Pulmonary artery endothelial cell (primary cell): Measurements from ENCODE around the gene PPP1R13B. TPM values are rescaled to one million over a fixed set of nuclear protein-coding genes. Genes with fewer than 3 reads are reported as not detected.

Source experiments
- DNase-seq: peaks from one replicate; pipeline ENCODE4 v3.0.0-alpha.2; 2011; ENCODE audit warnings: low read depth, low spot score
- total RNA-seq: library from RNA; depleted of rRNA; stranded (reverse); fragments of >200 nt; gene quantifications from 2 replicates; pipeline ENCODE4 v1.2.3, GENCODE V29; 2014

PPP1R13B gene
- total RNA-seq, 1 donor from 2014 or later: 7.5 TPM

GRCh38 chr14:103838117-103838516, 9.3 kb downstream of the PPP1R13B start:
- DNase-seq: no peak

- DNase-seq: no peak
Measured at GRCh38 chr14:103836976-103837725, 10.2 kb downstream of the PPP1R13B start.

- no peak for DNase-seq
Measured at GRCh38 chr14:103834956-103835355, 12.4 kb downstream of the PPP1R13B start.

- DNase-seq: no peak
Measured at GRCh38 chr14:103833711-103834110, 13.7 kb downstream of the PPP1R13B start.

GRCh38 chr14:103832046-103832445, 15.3 kb downstream of the PPP1R13B start:
- no peak for DNase-seq

GRCh38 chr14:103830511-103831270, 16.7 kb downstream of the PPP1R13B start:
- DNase-seq: no peak

GRCh38 chr14:103828315-103828967, 18.9 kb downstream of the PPP1R13B start:
- no peak for DNase-seq

- no peak for DNase-seq
Measured at GRCh38 chr14:103825101-103825500, 22.3 kb downstream of the PPP1R13B start.

- DNase-seq: no peak
Measured at GRCh38 chr14:103820908-103821307, 26.5 kb downstream of the PPP1R13B start.

- DNase-seq: no peak
Measured at GRCh38 chr14:103820382-103820781, 27.0 kb downstream of the PPP1R13B start.

- no peak for DNase-seq
Measured at GRCh38 chr14:103819503-103820307, 27.7 kb downstream of the PPP1R13B start.

- no peak for DNase-seq
Measured at GRCh38 chr14:103818870-103819269, 28.5 kb downstream of the PPP1R13B start.

GRCh38 chr14:103818422-103818821, 29.0 kb downstream of the PPP1R13B start:
- DNase-seq: no peak

GRCh38 chr14:103817595-103817994, 29.8 kb downstream of the PPP1R13B start:
- DNase-seq: no peak

- no peak for DNase-seq
Measured at GRCh38 chr14:103816991-103817390, 30.4 kb downstream of the PPP1R13B start.

- DNase-seq: no peak
Measured at GRCh38 chr14:103815253-103815652, 32.1 kb downstream of the PPP1R13B start.

- no peak for DNase-seq
Measured at GRCh38 chr14:103811189-103811588, 36.2 kb downstream of the PPP1R13B start.

- peak; percentile 4 for DNase-seq
Measured at GRCh38 chr14:103808403-103809001, 38.9 kb downstream of the PPP1R13B start.

- DNase-seq: no peak
Measured at GRCh38 chr14:103806805-103807204, 40.6 kb downstream of the PPP1R13B start.

GRCh38 chr14:103805708-103806107, 41.7 kb downstream of the PPP1R13B start:
- DNase-seq: no peak

GRCh38 chr14:103803661-103804060, 43.7 kb downstream of the PPP1R13B start:
- no peak for DNase-seq
